Fibroblast of skin of back (primary cell): ENCODE results near the gene RASSF3.
"Not testable (repeated sequence)": the region's sequence is repeated elsewhere in the genome, so short reads cannot be mapped to it uniquely, and the experiment has no call there.

Experiments used
- DNase-seq: peaks from one replicate; pipeline ENCODE4 v3.0.0-alpha.2; 2013

Gene RASSF3

GRCh38 chr12:64598831-64599230 is 11.5 kb upstream of the RASSF3 start:
- DNase-seq: no peak

DNA sequence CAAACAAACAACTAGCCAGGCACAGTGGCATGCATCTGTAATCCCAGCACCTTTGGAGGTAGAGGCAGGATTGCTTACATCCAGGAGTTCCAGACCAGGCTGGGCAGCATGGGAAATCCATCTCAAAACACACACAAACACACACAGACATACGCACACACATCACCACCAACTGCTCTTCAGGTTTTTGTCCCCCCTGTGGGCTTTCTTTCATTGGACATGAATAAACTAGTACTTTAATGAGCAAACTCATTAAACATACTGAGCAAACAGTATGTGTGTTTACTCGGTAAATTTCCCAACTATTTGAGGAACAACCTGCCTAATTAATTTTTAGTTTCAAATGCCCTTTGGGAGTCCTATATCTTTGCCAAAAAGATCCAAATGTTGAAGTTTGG is 10.1 kb upstream of the RASSF3 start:
- no peak for DNase-seq

- no peak for DNase-seq
These were observed 7.0 kb upstream of the RASSF3 start for GRCh38 chr12:64603183-64603841.

DNA sequence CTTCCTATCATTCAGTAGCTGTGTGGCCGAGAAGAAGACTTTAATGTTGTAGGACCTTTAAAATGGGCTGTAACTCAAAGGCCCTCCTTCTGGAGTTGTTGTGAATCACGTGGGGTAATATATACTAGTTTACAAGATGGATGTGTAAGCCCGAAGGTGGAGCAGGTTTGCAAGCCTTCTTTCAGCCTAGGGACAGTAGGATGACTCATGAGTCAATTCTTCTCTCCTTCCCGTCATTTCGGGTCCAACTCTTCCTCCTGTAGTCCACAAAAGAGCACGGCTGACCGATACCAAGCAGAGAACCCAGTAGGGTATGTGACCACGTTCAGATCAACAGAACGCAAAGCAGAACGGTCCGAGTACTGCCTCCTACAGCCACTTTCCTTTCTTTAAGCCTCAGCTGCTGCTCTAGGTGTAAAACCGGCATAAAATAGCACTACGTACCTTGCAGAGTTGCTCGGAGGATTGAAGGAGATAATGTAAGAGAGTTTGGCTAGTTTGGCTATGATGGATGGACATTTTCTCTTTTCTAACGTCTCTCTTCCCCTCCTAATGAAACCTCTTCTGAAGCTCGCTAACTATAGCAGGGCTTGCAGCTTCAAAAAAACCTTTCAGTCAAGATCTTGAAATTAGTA is 1.3 kb upstream of the RASSF3 start:
- peak; percentile 32 for DNase-seq

DNA sequence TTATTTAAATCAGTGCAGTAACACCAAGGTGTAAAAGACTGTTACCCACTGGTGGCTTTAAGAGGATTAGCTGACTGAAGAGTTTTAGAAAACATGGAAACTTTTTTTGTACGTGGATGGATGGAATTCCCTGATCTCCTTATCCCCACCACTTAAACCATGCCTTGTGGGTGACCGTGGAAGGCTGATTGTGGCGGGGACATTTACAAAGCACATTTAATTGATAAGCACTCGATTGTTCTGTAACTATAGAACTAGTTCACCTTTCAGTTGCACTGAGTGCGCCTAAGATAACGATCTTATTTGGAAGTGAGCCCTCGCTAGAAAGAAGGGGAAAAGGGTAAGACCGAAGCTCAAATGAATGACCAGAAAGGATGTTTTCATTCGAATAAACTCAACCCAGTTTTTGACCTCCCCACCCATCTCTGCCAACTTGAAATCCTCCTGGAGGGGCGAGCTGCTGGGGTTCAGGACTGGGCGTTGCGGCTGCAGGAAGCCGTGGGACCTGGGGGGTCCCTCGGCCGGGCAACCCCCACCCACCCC is 688 bp upstream of the RASSF3 start:
- DNase-seq: no peak

GRCh38 chr12:64610660-64611340 is 505 bp downstream of the RASSF3 start:
- DNase-seq: peak; percentile 60

DNA sequence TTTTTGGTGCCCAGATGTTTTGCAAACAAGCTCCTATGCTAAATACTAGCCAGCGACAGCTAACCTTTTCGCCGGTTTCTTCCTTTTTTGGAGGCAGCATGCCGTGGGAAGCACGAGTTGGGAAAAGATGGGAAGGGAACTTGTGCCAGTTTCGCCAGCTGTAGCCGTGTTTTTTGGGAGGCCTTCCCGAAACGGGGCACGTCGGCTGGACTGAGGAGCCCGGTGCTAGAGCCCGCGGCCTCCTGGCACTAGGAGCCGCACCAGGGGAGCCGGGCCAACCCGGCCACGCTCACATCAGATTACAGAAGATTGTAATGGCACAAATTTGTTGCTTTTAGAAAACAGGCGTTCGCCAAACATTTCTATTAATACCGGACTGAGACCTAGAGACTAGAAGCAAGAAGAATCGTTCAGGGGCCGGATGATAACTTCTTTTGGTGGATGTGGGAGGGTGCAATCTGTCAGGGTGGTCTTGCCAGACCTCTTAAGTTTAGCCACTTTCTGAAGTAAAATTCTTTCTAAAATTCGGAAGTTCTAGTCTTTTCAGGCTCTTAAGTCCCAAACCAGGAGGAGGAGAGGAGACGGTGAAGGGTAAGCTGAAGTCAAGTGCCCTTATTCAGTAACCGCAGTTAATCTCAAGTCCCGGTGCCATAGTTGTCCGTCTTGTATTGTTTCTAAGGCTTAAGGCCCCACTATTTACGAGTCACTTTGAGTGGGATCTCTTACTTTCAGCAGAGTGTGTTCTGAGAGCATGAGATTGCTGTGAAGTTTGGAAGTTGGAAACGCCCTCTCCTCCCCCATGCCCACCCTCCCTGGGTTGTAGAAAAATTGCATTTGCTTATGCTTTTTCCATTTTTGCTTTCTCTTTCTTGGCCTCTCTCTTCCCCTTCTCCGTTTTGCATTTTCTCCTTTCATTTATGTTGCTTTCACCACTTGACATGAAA is 1.3 kb downstream of the RASSF3 start:
- peak; percentile 20 for DNase-seq

- no peak for DNase-seq
These were observed 2.5 kb downstream of the RASSF3 start for GRCh38 chr12:64612843-64613242.

DNA sequence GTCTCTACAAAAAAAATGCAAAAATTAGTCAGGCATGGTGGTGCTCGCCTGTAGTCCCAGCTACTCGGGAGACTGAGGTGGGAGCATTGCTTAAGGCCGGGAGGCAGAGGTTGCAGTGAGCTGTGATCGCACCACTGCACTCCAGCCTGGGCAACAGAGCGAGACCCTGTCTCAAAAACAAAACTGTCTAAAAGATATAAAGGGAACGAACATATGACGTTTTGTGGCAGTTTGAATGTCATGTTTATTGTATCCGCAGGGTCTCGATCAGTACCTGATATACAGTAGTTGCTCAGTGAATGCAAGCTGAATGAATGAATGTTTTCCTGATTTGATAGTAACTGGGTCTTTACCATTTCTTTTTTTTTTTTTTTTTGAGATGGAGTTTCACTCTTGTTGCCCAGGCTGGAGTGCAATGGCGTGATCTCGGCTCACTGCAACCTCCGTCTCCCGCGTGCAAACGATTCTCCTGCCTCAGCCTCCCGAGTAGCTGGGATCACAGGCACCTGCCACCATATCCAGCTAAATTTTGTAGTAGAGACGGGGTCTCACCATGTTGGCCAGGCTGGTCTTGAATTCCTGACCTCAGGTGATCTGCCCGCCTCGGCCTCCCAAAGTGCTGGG is 3.6 kb downstream of the RASSF3 start:
- DNase-seq: not testable (repeated sequence)

DNA sequence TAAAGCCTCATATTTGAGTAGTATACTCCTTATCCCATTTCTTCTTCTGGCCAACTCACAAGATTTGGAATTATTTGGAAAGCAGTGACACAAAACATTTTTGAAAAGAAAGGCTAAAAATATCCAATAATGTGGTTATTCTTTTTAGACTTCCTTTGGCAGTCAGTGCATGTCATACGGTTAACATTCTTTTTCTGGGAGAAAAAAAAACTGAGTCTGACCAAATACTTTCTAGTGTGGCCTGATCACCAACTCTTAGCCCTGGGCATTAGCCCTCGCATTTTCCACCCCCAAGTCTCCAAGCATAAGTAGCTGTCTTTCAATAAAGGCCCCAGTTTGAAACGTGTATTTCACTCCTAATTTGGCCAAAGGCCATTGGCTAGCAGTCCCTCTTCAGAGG is 5.9 kb downstream of the RASSF3 start:
- DNase-seq: peak; percentile 68

- DNase-seq: peak; percentile 27
These were observed 8.8 kb downstream of the RASSF3 start for GRCh38 chr12:64618953-64619590.

- DNase-seq: peak; percentile 56
These were observed 11.1 kb downstream of the RASSF3 start for GRCh38 chr12:64621257-64621942.

DNA sequence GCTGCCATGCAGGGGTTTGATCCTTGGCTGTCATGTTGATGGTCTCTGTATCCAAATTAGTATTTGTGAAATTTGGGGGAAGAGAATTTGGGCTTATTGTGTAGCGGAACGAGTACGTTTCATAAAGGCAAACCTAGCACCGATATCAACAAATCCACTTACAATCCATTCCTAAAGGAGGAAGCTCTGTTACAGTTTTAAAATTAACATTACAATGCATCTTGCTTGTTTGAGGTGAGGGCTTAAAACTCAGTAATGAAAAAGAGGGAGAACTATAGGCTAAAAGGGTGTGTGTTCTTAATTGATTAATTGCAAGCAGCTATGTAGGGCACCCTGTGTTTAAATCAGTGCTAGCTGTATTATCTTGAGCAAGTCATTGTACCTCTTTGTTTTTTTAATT is 13.7 kb downstream of the RASSF3 start:
- no peak for DNase-seq

DNA sequence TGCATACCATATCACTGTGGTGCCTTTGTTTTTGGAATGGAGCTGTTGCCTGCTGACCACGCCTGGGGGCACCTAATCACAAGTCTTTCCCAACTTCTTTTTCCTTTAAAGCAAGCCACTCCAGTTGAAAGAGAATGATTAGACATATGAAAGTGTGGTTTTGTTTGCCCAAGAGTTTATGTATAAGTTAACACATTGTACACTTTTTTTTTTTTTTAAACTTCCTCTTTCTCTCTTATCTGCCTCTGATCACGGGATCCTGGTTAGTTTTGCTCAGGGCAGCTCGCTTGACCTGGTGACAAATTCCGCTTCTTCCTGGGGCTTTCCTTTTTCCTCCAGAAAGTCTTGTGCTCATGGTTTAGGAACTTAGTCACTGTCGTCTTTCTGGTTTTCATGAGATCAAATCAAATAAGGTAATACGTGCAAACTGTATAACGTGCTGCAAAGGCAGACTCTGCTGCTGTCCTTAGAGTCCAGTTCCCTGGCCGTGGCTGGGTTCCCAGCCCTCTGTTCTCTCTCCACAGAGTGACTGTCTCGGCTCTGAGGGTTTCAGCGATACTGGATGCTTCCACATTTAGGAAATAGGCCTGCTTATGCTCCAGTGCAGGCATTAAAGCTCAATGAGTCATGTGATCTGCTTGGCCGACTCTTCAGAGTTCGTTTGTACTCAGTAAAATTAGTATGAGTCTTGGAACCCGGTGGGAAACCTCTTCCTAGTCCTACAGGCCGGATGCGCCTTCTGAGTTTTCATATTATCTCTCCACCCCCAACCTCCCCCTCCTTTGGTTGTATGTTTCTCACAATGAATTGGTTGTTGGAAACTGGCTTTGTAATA is 15.2 kb downstream of the RASSF3 start:
- DNase-seq: peak; percentile 86

DNA sequence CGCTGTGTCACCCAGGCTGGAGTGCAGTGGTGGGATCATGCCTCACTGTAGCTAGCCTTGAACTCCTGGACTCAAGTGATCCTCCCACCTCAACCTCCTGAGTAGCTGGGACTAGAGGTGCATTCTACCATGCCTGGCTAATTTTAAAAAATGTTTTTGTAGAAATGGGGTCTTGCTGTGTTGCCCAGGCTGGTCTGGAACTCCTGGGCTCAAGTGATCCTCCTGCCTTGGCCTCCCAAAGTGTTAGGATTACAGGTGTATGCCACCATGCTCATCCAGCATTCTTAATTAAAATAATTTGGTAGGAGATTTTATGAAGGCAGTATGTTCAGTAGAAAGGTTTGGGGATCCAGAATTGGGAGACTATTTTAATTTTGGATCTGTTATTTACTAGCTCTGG is 16.3 kb downstream of the RASSF3 start:
- DNase-seq: not testable (repeated sequence)

DNA sequence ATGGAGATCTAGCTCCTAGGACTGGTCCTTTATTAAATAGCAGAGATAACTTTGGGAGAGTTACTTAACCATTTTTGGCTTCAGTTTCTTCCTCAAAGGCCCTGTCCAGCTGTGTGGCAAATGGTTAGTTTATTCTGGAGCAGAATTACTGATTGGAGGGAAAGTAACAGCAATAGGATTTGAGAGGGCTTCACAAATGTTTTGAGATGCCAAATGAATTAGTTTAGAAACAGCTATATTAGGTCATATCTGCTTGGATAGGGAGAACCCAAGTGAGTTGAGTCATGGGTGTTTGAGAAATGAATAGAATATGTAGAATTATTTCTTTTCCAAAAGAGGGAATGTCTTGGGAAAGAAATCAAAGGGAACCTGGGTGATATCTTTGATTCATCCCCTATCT is 17.5 kb downstream of the RASSF3 start:
- peak; percentile 89 for DNase-seq

- DNase-seq: no peak
These were observed 20.9 kb downstream of the RASSF3 start for GRCh38 chr12:64631197-64631596.

DNA sequence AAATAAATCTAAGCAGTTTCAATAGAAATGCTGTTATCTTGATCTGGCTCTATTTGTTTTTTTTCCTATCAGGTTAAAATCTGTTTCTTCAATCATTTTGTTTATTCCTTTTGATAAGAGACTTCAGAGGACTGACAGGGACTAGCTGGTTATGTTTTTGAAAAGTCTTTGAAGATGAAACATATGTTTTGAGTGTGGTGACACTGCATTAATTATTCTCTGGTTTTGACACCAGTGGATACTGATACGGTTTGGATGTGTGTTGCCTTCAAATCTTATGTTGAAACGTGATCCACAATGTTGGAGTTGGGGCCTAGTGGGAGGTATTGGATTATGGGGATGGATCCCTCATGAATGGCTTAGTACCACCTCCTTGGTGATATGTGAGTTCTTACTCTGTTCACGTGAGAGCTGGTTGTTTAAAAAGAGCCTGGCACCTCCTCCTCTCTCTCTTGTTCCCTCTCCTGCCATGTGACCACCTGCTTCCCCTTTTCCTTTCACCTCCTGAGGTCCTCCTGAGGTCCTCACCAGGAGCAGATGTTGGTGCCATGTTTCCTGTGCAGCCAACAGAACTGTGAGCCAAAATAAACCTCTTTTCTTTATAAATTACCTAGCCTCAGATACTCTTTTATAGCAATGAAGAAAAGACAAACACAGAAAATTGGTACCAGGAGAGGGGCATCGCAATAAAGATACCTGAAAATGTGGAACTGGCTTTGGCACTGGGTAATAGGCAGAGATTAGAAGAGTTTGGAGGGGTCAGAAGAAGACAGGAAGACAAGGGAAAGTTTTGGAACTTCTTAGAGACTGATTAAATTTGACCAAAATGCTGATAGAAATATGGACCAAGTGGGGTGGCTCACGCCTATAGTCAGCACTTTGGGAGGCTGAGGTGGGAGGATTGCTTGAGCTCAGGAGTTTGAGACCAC is 23.0 kb downstream of the RASSF3 start:
- DNase-seq: no peak

- peak; percentile 74 for DNase-seq
These were observed 23.6 kb downstream of the RASSF3 start for GRCh38 chr12:64633940-64634337.
